Measurements from ENCODE around the gene SLITRK2. TPM values are rescaled to one million over a fixed set of nuclear protein-coding genes. Genes with fewer than 3 reads are reported as not detected.

The SLITRK2 gene
- polyA plus RNA-seq (2013, experiment 1 of 2): not detected
- polyA plus RNA-seq (2013, experiment 2 of 2): not detected

- WGBS, 2 experiments (ENCODE audit: insufficient coverage in 2 of 2): 50 to 75% methylated on average over 9 to 32 of the region's 60 CpGs
- H3K4me3 ChIP-seq (ENCODE audit: extremely low read depth, insufficient read depth, low read length, poor library complexity, severe bottlenecking): no peak within 1 kb of the TSS
Observed at GRCh38 chrX:145817331-145818185, at the start of gene SLITRK2. Gene SLITRK2, plus strand, starts transcription at chrX:145817829. Its CDS starts 4,597 bp downstream, at chrX:145822426.

GRCh38 chrX:145773006-145773405, 44.6 kb upstream of the SLITRK2 start:
- H3K4me3 ChIP-seq (ENCODE audit: extremely low read depth, insufficient read depth, low read length, poor library complexity, severe bottlenecking): no peak overlapping the region
- H3K27ac ChIP-seq (ENCODE audit: low read depth, low read length, severe bottlenecking): no peak overlapping the region
- no CpG with 5 or more reads among the region's 1 CpG for WGBS, 2 experiments (ENCODE audit: insufficient coverage in 2 of 2)
- H3K4me1 ChIP-seq (ENCODE audit: control insufficient read depth, insufficient read depth, low read length, poor library complexity, severe bottlenecking): no peaks in the 10 kb centered on the region
- peaks cover 9% of the 10 kb centered on the region for H3K9me3 ChIP-seq (ENCODE audit: control insufficient read depth, low read length)
- H3K36me3 ChIP-seq (ENCODE audit: control insufficient read depth, insufficient read depth, low read length): no peaks in the 10 kb centered on the region

More at GRCh38 chrX:145817331-145818185, at the start of gene SLITRK2:
- Histone ChIP-seq H3K36me3 (ENCODE audit: control insufficient read depth, insufficient read depth, low read length) (no peaks in the 10 kb centered on the region), H3K9me3 (ENCODE audit: control insufficient read depth, low read length) (no peaks in the 10 kb centered on the region), H3K4me1 (ENCODE audit: control insufficient read depth, insufficient read depth, low read length, poor library complexity, severe bottlenecking) (no peaks in the 10 kb centered on the region), H3K27ac (ENCODE audit: low read depth, low read length, severe bottlenecking) (no peak within 1 kb of the TSS)

GRCh38 chrX:145792281-145792680, 25.3 kb upstream of the SLITRK2 start:
- Histone ChIP-seq H3K36me3 (ENCODE audit: control insufficient read depth, insufficient read depth, low read length) (no peaks in the 10 kb centered on the region), H3K27ac (ENCODE audit: low read depth, low read length, severe bottlenecking) (no peak overlapping the region), H3K4me3 (ENCODE audit: extremely low read depth, insufficient read depth, low read length, poor library complexity, severe bottlenecking) (no peak overlapping the region), H3K4me1 (ENCODE audit: control insufficient read depth, insufficient read depth, low read length, poor library complexity, severe bottlenecking) (no peaks in the 10 kb centered on the region), H3K9me3 (ENCODE audit: control insufficient read depth, low read length) (peaks cover 12% of the 10 kb centered on the region)
- no CpG with 5 or more reads among the region's 1 CpG for WGBS, 2 experiments (ENCODE audit: insufficient coverage in 2 of 2)

GRCh38 chrX:145803508-145803907, 14.1 kb upstream of the SLITRK2 start:
- no peak overlapping the region for H3K4me3 ChIP-seq (ENCODE audit: extremely low read depth, insufficient read depth, low read length, poor library complexity, severe bottlenecking)
- no peak overlapping the region for H3K27ac ChIP-seq (ENCODE audit: low read depth, low read length, severe bottlenecking)
- H3K9me3 ChIP-seq (ENCODE audit: control insufficient read depth, low read length): peaks cover 10% of the 10 kb centered on the region
- H3K36me3 ChIP-seq (ENCODE audit: control insufficient read depth, insufficient read depth, low read length): no peaks in the 10 kb centered on the region
- no peaks in the 10 kb centered on the region for H3K4me1 ChIP-seq (ENCODE audit: control insufficient read depth, insufficient read depth, low read length, poor library complexity, severe bottlenecking)
- 20 to 50% methylated on average over 1 of the region's 2 CpGs for WGBS, 2 experiments (ENCODE audit: insufficient coverage in 2 of 2)

- Histone ChIP-seq H3K4me3 (ENCODE audit: extremely low read depth, insufficient read depth, low read length, poor library complexity, severe bottlenecking) (no peak overlapping the region), H3K36me3 (ENCODE audit: control insufficient read depth, insufficient read depth, low read length) (no peaks in the 10 kb centered on the region)
- 67% methylated on average over 1 of the region's 1 CpG; no CpG with 5 or more reads in 1 of the 2 experiments for WGBS, 2 experiments (ENCODE audit: insufficient coverage in 2 of 2)
Observed at GRCh38 chrX:145813081-145813480, 4.5 kb upstream of the SLITRK2 start.

GRCh38 chrX:145816601-145817315, 871 bp upstream of the SLITRK2 start:
- Histone ChIP-seq H3K9me3 (ENCODE audit: control insufficient read depth, low read length) (no peaks in the 10 kb centered on the region), H3K36me3 (ENCODE audit: control insufficient read depth, insufficient read depth, low read length) (no peaks in the 10 kb centered on the region), H3K4me3 (ENCODE audit: extremely low read depth, insufficient read depth, low read length, poor library complexity, severe bottlenecking) (no peak overlapping the region), H3K27ac (ENCODE audit: low read depth, low read length, severe bottlenecking) (no peak overlapping the region), H3K4me1 (ENCODE audit: control insufficient read depth, insufficient read depth, low read length, poor library complexity, severe bottlenecking) (no peaks in the 10 kb centered on the region)
- WGBS, 2 experiments (ENCODE audit: insufficient coverage in 2 of 2): 73% methylated on average over 6 of the region's 20 CpGs; no CpG with 5 or more reads in 1 of the 2 experiments

More at GRCh38 chrX:145813081-145813480, 4.5 kb upstream of the SLITRK2 start:
- H3K9me3 ChIP-seq (ENCODE audit: control insufficient read depth, low read length): no peaks in the 10 kb centered on the region
- H3K27ac ChIP-seq (ENCODE audit: low read depth, low read length, severe bottlenecking): no peak overlapping the region
- H3K4me1 ChIP-seq (ENCODE audit: control insufficient read depth, insufficient read depth, low read length, poor library complexity, severe bottlenecking): no peaks in the 10 kb centered on the region

GRCh38 chrX:145818186-145819113, 821 bp downstream of the SLITRK2 start:
- no peak overlapping the region for H3K27ac ChIP-seq (ENCODE audit: low read depth, low read length, severe bottlenecking)
- H3K36me3 ChIP-seq (ENCODE audit: control insufficient read depth, insufficient read depth, low read length): no peaks in the 10 kb centered on the region
- WGBS, 2 experiments (ENCODE audit: insufficient coverage in 2 of 2): 67 to 79% methylated on average over 10 to 18 of the region's 70 CpGs
- no peaks in the 10 kb centered on the region for H3K9me3 ChIP-seq (ENCODE audit: control insufficient read depth, low read length)
- no peak overlapping the region for H3K4me3 ChIP-seq (ENCODE audit: extremely low read depth, insufficient read depth, low read length, poor library complexity, severe bottlenecking)
- no peaks in the 10 kb centered on the region for H3K4me1 ChIP-seq (ENCODE audit: control insufficient read depth, insufficient read depth, low read length, poor library complexity, severe bottlenecking)

GRCh38 chrX:145820825-145821224, 3.2 kb downstream of the SLITRK2 start:
- H3K27ac ChIP-seq (ENCODE audit: low read depth, low read length, severe bottlenecking): no peak overlapping the region
- H3K4me3 ChIP-seq (ENCODE audit: extremely low read depth, insufficient read depth, low read length, poor library complexity, severe bottlenecking): no peak overlapping the region
- no CpG with 5 or more reads among the region's 1 CpG for WGBS, 2 experiments (ENCODE audit: insufficient coverage in 2 of 2)
- no peaks in the 10 kb centered on the region for H3K9me3 ChIP-seq (ENCODE audit: control insufficient read depth, low read length)
- H3K36me3 ChIP-seq (ENCODE audit: control insufficient read depth, insufficient read depth, low read length): no peaks in the 10 kb centered on the region
- no peaks in the 10 kb centered on the region for H3K4me1 ChIP-seq (ENCODE audit: control insufficient read depth, insufficient read depth, low read length, poor library complexity, severe bottlenecking)

- Histone ChIP-seq H3K4me3 (ENCODE audit: extremely low read depth, insufficient read depth, low read length, poor library complexity, severe bottlenecking) (no peak overlapping the region), H3K27ac (ENCODE audit: low read depth, low read length, severe bottlenecking) (no peak overlapping the region), H3K36me3 (ENCODE audit: control insufficient read depth, insufficient read depth, low read length) (no peaks in the 10 kb centered on the region), H3K9me3 (ENCODE audit: control insufficient read depth, low read length) (no peaks in the 10 kb centered on the region), H3K4me1 (ENCODE audit: control insufficient read depth, insufficient read depth, low read length, poor library complexity, severe bottlenecking) (no peaks in the 10 kb centered on the region)
- WGBS, 2 experiments (ENCODE audit: insufficient coverage in 2 of 2): 85% methylated on average over 11 of the region's 30 CpGs; no CpG with 5 or more reads in 1 of the 2 experiments
Observed at GRCh38 chrX:145821291-145821897, 3.8 kb downstream of the SLITRK2 start.

Measured in mesodermal cell (in vitro differentiated cells).